HAP-1 (cell line): ENCODE results near the gene HES4.
"Not testable (repeated sequence)": the region's sequence is repeated elsewhere in the genome, so short reads cannot be mapped to it uniquely, and the experiment has no call there.

Source experiments
- DNase-seq, 2 experiments: peaks; one replicate each; pipeline ENCODE4 v3.0.0-alpha.2; 2016 to 2020; ENCODE audit warnings: low spot score in 2 of 2
- H3K27me3 ChIP-seq: fragments of 250-450 bp; sonication (Bioruptor Pico); 2 replicates; pipeline ENCODE4 v1.5.1; 2020; ENCODE audit warnings: low read depth, mild to moderate bottlenecking, moderate library complexity
- H3K36me3 ChIP-seq: fragments of 250-450 bp; sonication (Bioruptor Pico); replicated peaks from 2 replicates; pipeline ENCODE4 v1.5.1; 2020; ENCODE audit warnings: mild to moderate bottlenecking
- H3K4me1 ChIP-seq: fragments of 250-450 bp; sonication (Bioruptor Pico); 2 replicates; pipeline ENCODE4 v1.5.1; 2020; ENCODE audit warnings: mild to moderate bottlenecking
- H3K4me3 ChIP-seq: fragments of 250-450 bp; sonication (Bioruptor Pico); 2 replicates; pipeline ENCODE4 v1.5.1; 2020; ENCODE audit warnings: mild to moderate bottlenecking, moderate library complexity
- H3K9me3 ChIP-seq: fragments of 250-450 bp; sonication (Bioruptor Pico); 2 replicates; pipeline ENCODE4 v1.5.1; 2020; ENCODE audit warnings: mild to moderate bottlenecking, moderate library complexity
- in situ Hi-C: fragments of 300-500 bp; cut with MboI; formaldehyde crosslinking; loops from 3 replicates; pipeline ENCODE4 v1.14.3; 2020; ENCODE audit warnings: low sequenced_read_pairs, inconsistent platforms, mixed read lengths

Gene HES4

DNA sequence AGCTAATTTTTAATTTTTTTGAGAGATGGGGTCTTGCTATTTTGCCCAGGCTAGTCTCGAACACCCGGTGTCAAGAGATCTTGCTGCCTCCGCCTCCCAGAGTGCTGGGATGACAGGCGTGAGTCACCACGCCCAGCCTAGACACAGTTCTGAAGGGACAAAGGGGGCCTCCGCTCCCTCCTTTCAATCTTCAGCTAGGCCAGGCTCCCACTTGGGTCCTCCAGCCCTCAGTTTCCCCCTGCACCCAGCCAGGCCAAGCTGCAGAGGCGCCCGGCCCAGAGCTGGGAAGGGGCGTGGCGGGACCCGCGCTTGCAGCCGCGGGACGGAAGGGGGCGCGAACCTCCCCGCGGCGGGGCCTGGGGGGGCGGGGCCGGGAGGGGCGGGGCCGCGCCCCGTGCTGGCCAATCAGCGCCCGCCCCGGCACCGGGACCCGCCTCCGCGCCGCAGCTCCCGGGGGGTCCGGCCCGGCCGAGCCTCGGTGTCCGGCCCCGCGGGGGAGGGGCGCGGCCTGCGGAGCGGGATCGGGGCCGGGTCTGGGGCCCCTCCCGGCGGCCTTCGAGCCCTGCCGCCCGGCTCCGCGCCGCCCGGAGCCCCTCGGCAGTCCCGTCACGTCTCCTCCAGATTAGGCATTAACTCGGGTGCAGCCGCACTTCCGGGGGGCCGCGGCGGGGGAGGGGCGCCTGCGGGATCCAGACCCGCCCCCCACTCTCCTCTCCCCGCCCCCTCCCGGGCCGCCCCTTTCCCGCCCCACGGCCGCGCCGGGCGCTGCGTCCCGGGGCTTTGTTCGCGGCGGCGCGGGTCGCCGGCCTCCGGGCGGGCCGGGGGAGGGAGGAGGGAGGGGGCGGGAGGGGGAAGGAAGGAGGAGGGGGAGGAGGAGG lies 19.5 kb upstream of the HES4 start:
- in situ Hi-C loops: no loop called here
- peaks cover 4% of the 10 kb centered on the region; the same call in 1 of the 2 replicates for H3K4me1 ChIP-seq
- peak; percentile 80 to 87 for DNase-seq
- peak overlapping the region; percentile 23 for H3K4me3 ChIP-seq
- H3K36me3 ChIP-seq: peaks cover 20% of the 10 kb centered on the region
- no peaks in the 10 kb centered on the region for H3K27me3 ChIP-seq
- no peaks in the 10 kb centered on the region for H3K9me3 ChIP-seq

DNA sequence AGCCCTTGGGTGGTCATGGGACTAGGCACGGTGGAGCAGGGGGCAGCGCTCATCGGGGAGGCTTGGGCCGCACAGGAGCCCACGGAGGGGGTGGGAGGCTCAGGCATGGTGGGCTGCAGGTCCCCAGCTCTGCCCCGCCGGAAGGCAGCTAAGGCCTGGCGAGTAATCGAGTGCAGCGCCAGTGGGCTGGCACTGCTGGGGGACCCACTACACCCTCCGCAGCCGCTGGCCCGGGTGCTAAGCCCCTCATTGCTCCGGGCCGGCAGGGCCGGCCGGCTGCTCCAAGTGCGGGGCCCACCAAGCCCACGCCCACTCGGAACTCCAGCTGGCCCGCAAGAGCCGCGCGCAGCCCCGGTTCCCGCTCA lies 18.4 kb upstream of the HES4 start:
- DNase-seq, H3K27me3 ChIP-seq, in situ Hi-C loops, H3K9me3 ChIP-seq, H3K4me3 ChIP-seq: not testable (repeated sequence)
- peaks cover 10% of the 10 kb centered on the region for H3K4me1 ChIP-seq
- H3K36me3 ChIP-seq: peaks cover 11% of the 10 kb centered on the region

DNA sequence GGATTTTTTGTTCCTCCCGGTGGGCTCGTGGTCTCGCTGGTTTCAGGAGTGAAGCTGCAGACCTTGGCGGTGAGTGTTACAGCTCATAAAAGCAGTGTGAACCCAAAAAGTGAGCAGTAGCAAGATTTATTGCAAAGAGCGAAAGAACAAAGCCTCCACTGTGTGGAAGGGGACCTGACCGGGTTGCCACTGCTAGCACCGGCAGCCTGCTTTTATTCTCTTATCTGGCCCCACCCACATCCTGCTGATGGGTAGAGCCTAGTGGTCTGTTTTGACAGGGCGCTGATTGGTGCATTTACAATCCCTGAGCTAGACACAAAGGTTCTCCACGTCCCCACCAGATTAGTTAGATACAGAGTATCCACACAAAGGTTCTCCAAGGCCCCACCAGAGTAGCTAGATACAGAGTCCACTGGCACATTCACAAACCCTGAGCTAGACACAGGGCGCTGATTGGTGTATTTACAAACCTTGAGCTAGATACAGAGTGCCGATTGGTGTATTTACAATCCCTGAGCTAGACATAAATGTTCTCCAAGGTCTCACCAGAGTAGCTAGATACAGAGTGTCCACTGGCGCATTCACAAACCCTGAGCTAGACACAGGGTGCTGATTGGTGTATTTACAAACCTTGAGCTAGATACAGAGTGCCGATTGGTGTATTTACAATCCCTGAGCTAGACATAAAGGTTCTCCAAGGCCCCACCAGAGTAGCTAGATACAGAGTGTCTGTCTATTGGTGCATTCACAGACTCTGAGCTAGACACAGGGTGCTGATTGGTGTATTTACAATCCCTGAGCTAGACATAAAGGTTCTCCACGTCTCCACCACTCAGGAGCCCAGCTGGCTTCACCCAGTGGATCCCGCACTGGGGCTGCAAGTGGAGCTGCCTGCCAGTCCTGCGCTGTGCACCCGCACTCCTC lies 17.8 kb upstream of the HES4 start:
- H3K36me3 ChIP-seq, in situ Hi-C loops, H3K27me3 ChIP-seq, H3K9me3 ChIP-seq, DNase-seq, H3K4me3 ChIP-seq: not testable (repeated sequence)
- peaks cover 14% of the 10 kb centered on the region for H3K4me1 ChIP-seq

DNA sequence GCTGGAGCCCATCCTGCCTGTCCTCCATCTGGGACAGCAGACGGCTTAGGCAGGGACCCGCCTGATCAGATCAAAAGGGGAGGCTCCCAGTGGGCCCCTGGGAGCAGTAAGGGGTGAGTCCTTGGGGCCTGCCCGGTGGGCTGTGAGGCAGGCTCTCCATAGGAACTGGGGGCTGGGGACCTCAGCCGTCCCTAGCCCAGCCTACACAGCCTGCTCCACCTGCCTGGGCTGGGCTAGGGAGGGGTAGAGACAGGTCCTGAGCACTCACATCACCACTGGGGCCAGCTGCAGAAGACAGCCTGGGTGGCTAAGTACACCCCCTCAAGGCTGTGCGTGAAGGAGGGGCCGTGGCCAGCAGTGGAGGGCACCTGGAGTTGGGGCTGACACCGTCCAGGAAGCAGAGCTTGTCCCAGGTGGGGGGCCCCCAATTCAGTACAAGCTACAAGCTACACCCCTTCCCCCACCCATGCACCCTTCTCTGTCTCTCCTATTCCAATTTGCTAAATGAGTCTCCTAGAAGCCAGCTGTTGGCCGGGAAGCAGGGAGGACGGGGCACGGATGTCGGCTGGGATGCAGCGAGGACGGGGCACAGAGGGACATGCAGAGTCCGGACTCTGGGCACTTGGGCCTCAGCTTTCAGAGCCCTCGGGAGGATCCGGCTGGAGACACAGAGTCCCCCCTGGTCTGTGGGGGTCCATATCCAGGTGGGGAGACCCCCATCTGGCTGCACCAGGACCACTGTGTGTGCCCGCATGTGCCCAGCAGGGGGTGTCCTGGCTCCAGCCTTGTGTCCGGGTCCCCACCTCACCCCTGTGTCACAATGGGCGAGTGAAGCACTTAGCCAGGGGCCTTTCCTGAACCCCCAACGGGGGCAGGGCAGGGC lies 15.1 kb upstream of the HES4 start:
- Histone ChIP-seq H3K36me3 (peaks cover 4% of the 10 kb centered on the region; the same call in 1 of the 2 replicates), H3K4me3 (no peak overlapping the region), H3K9me3 (no peaks in the 10 kb centered on the region), H3K27me3 (no peaks in the 10 kb centered on the region), H3K4me1 (peaks cover 11% of the 10 kb centered on the region)
- DNase-seq: peak in 1 of 2 experiments; percentile 55
- in situ Hi-C loops: no loop called here

DNA sequence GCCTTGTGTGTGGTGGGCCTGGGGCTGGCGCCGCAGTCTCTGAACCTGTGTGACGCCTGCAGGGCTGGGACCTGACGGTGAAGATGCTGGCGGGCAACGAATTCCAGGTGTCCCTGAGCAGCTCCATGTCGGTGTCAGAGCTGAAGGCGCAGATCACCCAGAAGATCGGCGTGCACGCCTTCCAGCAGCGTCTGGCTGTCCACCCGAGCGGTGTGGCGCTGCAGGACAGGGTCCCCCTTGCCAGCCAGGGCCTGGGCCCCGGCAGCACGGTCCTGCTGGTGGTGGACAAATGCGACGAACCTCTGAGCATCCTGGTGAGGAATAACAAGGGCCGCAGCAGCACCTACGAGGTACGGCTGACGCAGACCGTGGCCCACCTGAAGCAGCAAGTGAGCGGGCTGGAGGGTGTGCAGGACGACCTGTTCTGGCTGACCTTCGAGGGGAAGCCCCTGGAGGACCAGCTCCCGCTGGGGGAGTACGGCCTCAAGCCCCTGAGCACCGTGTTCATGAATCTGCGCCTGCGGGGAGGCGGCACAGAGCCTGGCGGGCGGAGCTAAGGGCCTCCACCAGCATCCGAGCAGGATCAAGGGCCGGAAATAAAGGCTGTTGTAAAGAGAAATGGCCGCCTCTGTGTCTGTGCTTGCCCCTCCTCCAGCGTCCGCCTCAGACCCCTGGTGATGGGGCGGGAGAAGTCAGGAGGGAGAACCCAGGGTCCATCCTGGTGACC lies 14.2 kb upstream of the HES4 start:
- Histone ChIP-seq H3K4me1 (peaks cover 11% of the 10 kb centered on the region), H3K27me3 (no peaks in the 10 kb centered on the region), H3K4me3 (peak overlapping the region; percentile 41), H3K9me3 (no peaks in the 10 kb centered on the region), H3K36me3 (peaks cover 4% of the 10 kb centered on the region; the same call in 1 of the 2 replicates)
- in situ Hi-C loops: no loop called here
- no peak for DNase-seq

DNA sequence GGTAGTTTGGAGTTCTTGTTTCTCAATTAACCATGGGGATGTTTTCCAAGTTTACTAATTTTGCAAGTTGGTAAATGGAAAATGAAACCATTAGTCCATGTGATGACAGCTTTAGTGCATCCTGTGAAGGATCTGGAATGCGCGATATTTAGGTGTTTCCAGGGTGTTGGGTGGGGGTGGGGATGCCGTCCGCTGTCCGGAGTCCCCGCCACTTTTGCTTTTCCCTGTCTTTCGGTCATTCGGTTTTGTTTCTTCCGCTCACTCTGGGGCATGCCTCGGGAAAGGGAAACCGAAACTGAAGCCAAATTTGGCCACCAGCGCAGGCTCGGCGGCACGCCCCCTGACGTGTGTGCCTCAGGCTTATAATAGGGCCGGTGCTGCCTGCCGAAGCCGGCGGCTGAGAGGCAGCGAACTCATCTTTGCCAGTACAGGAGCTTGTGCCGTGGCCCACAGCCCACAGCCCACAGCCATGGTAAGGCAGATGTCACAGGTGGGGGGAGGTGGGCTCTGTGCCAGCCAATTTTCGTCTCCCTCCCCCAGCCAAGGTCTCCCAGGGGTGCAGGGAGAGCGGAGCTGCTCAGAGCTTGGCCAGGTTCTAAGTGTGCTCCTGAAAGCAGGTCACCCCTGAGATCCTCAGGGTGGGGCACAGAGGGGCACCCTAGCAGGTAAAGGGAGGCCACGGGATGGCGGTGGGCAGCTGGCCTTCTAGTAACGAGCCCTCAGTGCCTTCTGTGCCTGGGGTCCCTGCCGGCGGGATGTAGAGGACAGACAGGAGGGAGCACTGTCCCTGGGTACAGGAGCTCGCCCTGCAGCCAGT lies 13.4 kb upstream of the HES4 start, which contains the start of gene ISG15:
ISG15 (plus strand) TSS at position 393 of the 817 bp plus-strand sequence; CDS start at position 470, 77 bp downstream.
- Histone ChIP-seq H3K36me3 (peaks cover 4% of the 10 kb centered on the region; the same call in 1 of the 2 replicates), H3K9me3 (no peaks in the 10 kb centered on the region), H3K4me1 (peaks cover 11% of the 10 kb centered on the region), H3K27me3 (no peaks in the 10 kb centered on the region), H3K4me3 (peak within 1 kb of the TSS; percentile 41)
- in situ Hi-C loops: no loop called here
- DNase-seq: peak; percentile 74 to 88

DNA sequence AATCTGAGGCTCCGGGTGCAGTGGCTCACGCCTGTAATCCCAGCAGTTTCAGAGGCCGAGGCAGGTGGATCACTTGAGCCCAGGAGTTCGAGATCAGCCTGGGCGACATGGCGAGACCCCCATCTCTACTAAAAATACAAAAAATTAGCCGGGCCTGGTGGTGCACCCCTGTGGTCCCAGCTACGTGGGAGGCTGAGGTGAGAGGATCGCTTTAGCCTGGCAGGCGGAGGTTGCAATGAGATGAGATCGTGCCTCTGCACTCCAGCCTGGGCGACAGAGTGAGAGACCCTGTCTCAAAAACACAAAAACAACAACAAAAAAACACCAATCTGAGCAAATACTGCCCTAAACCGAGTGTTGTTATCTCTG lies 12.8 kb upstream of the HES4 start:
- H3K36me3 ChIP-seq, in situ Hi-C loops, DNase-seq, H3K27me3 ChIP-seq, H3K9me3 ChIP-seq: not testable (repeated sequence)
- peak overlapping the region; percentile 41 for H3K4me3 ChIP-seq
- peaks cover 11% of the 10 kb centered on the region for H3K4me1 ChIP-seq

DNA sequence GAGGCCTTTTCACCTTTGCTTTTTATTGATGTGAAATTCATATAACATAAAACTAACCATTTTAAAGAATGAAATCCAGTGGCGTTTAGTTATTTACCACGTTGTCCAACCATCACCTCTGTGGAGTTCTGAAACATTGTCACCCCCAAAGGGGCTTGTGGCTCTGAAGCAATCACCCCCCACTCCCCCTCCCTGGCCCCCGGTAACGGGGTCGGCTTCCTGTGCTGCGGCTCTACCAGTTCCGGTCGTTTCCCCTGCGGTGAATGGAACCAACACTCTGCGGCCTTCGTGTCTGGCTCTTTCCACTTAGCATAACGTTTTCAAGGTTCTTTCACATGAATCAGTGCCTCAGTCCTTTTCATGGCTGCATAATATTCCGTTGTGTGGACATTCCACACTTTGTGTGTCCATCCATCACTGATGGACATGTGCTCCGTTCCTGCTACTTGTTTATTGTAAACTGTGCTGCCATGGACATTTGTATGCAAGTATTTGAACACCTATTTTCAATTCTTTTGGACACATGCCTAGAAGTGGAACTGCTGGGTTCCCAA lies 11.6 kb upstream of the HES4 start:
- no peak for DNase-seq
- Histone ChIP-seq H3K36me3 (peaks cover 4% of the 10 kb centered on the region; the same call in 1 of the 2 replicates), H3K9me3 (no peaks in the 10 kb centered on the region), H3K4me3 (no peak overlapping the region), H3K27me3 (no peaks in the 10 kb centered on the region), H3K4me1 (peaks cover 11% of the 10 kb centered on the region)
- in situ Hi-C loops: no loop called here

DNA sequence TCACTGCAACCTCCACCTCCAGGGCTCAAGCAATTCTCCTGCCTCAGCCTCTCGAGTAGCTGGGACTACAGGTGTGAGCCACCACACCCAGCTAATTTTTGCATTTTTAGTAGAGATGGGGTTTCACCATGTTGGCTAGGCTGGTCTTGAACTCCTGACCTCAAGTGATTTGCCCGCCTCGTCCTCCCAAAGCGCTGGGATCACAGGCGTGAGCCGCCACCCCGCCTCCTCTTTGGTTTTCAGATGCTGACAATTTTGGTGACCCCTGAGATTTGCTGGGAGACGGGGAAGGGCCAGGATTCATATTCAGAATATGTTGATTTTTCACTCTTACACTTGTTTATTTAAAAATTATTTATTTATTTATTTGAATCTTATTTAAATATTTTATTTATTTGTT lies 10.2 kb upstream of the HES4 start:
- DNase-seq, in situ Hi-C loops, H3K4me3 ChIP-seq: not testable (repeated sequence)

DNA sequence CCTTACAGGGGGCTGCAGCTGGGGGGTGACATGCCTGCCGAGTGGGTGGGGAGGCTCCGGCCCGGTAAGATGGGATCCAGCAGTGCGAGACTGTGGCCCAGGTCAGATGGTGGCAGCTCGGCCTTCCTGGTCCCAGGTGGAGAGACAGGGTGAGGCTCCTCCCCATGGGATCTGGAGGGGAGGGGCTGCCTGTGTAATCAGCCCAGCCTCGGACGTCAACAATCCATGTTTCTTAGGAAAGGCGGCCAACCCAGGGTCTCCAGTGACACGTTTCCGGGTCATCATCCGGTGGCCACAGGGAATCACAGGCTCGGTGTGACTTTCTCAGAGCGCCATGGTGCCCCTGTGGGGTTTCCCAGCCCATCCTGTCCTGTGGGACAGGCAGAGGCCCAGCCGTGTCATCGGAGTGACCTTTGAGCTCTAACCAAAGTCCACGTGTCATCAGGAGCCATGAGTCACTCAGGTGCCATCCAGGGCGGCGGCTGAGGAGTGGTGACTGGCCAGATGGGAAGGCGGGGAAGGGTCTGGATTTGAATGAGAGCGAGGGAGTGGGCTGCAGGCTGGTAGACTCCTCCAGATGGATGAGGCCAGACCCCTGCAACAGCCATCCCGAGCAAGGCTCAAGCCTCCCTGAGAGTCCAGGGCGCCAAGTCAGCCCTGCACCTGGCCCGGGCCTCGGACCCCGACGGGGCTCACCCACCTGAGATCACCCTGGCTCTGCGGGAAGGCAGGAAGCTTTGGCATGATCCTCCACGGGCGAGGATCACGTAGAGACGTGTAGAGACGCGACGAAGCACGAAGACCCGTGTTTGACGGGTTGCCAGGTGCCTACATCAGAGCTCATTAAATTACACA lies 6.6 kb upstream of the HES4 start:
- DNase-seq: no peak
- no peaks in the 10 kb centered on the region for H3K4me1 ChIP-seq
- peaks cover 6% of the 10 kb centered on the region for H3K36me3 ChIP-seq
- H3K4me3 ChIP-seq: no peak overlapping the region
- H3K9me3 ChIP-seq: no peaks in the 10 kb centered on the region
- in situ Hi-C loops: no loop called here
- H3K27me3 ChIP-seq: no peaks in the 10 kb centered on the region

More for the DNA sequence above, 10.2 kb upstream of the HES4 start:
- peaks cover 11% of the 10 kb centered on the region for H3K4me1 ChIP-seq
- not testable (repeated sequence) for H3K27me3 ChIP-seq, H3K9me3 ChIP-seq, H3K36me3 ChIP-seq

DNA sequence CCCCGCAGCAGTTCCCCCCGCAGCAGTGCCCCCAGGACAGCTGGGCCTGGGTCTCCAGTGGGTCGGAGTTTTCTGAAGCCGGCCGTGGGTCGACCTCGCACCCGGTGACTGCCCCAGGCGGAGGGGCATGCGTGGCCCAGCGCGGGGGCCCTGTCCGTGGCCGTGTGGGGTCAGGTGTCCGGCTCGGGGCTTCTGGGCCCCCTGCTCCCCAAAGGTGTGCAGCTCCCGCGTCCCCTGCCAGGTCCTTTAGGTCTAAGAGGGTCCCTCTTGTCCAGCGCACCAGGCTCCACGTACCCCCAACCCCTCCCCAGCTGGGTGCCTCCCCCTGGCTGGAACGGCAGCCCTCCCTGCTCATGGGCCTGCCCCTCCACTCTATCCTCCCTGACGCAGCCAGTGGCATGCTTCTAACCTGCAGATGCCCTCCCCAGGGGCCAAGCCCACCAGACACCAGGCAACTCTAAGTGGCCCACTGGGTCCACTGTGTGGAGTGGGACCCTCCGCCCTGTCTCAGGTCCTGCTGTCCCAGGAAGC lies 5.9 kb upstream of the HES4 start:
- DNase-seq: no peak
- in situ Hi-C loops: no loop called here
- Histone ChIP-seq H3K4me3 (no peak overlapping the region), H3K4me1 (peaks cover 3% of the 10 kb centered on the region; the same call in 1 of the 2 replicates), H3K36me3 (peaks cover 4% of the 10 kb centered on the region), H3K27me3 (no peaks in the 10 kb centered on the region), H3K9me3 (no peaks in the 10 kb centered on the region)
